Smooth muscle cell (in vitro differentiated cells): ENCODE measurements around the gene FNTB. TPM values are rescaled to one million over a fixed set of nuclear protein-coding genes. Genes with fewer than 3 reads are reported as not detected.

Experiments
- DNase-seq: peaks from one replicate; lab custom pipeline; 2025; ENCODE audit not compliant: unreplicated experiment; lab: John Stamatoyannopoulos, UW
- H2AFZ ChIP-seq: fragments of 200-600 bp; sonication (generic); 2 replicates; pipeline ENCODE4 v1.6.0; 2016; ENCODE audit warnings: antibody characterized with exemption, low read depth, mild to moderate bottlenecking
- H3F3A ChIP-seq: fragments of 200-600 bp; sonication (generic); 2 replicates; pipeline ENCODE4 v1.6.0; 2017; ENCODE audit warnings: antibody characterized with exemption, low read depth
- H3K27ac ChIP-seq: fragments of 200-600 bp; sonication (generic); 2 replicates; pipeline ENCODE4 v1.5.1; 2016; ENCODE audit warnings: low read depth, mild to moderate bottlenecking
- H3K27me3 ChIP-seq: fragments of 200-600 bp; sonication (generic); 2 replicates; pipeline ENCODE4 v1.6.1; 2016; ENCODE audit warnings: low read depth, mild to moderate bottlenecking
- H3K36me3 ChIP-seq: fragments of 200-600 bp; sonication (generic); 2 replicates; pipeline ENCODE4 v1.5.1; 2016; ENCODE audit warnings: low read depth
- H3K4me1 ChIP-seq: fragments of 200-600 bp; sonication (generic); 2 replicates; pipeline ENCODE4 v1.5.1; 2016; ENCODE audit warnings: low read depth
- H3K4me2 ChIP-seq: fragments of 200-600 bp; sonication (generic); 2 replicates; pipeline ENCODE4 v1.6.0; 2016; ENCODE audit warnings: mild to moderate bottlenecking
- H3K4me3 ChIP-seq: fragments of 200-600 bp; sonication (generic); 2 replicates; pipeline ENCODE4 v1.5.1; 2016; ENCODE audit warnings: mild to moderate bottlenecking
- H3K79me2 ChIP-seq: fragments of 200-600 bp; sonication (generic); 2 replicates; pipeline ENCODE4 v1.6.0; 2016; ENCODE audit warnings: low read depth, mild to moderate bottlenecking
- H3K9ac ChIP-seq: fragments of 200-600 bp; sonication (generic); 2 replicates; pipeline ENCODE4 v1.6.0; 2016; ENCODE audit warnings: low read depth
- H3K9me3 ChIP-seq: fragments of 200-600 bp; sonication (generic); replicated peaks from 2 replicates; pipeline ENCODE4 v1.5.1; 2016; ENCODE audit warnings: low read depth
- H4K20me1 ChIP-seq: fragments of 200-600 bp; sonication (generic); 2 replicates; pipeline ENCODE4 v1.6.0; 2016; ENCODE audit warnings: low read depth
- CTCF ChIP-seq: fragments of 200-600 bp; sonication (generic); IDR thresholded peaks from 2 replicates; pipeline ENCODE4 v1.5.1; 2017; ENCODE audit warnings: borderline replicate concordance, mild to moderate bottlenecking, antibody characterized with exemption; ENCODE audit not compliant: insufficient read depth, poor library complexity, severe bottlenecking
- WGBS: methylation state at CpG from one replicate; pipeline ENCODE4 v1.1.7; 2016; ENCODE audit warnings: low lambda C conversion rate; 5-methylcytosine and 5-hydroxymethylcytosine counted together
- polyA plus RNA-seq: library from polyadenylated mRNA; unstranded; fragments of >200 nt; fragmentation: Nextera tagmentation; extraction: Ambion mirVana; gene quantifications from 2 replicates; pipeline ENCODE4 v1.2.1, GENCODE V29; 2016
- total RNA-seq: library from RNA; depleted of rRNA; stranded (reverse); fragments of >200 nt; gene quantifications from 2 replicates; pipeline ENCODE4 v1.2.3, GENCODE V29; 2014

FNTB gene
- total and polyA plus RNA-seq, 2 experiments from 2014 or later = 9.3 to 16.3 TPM

DNA sequence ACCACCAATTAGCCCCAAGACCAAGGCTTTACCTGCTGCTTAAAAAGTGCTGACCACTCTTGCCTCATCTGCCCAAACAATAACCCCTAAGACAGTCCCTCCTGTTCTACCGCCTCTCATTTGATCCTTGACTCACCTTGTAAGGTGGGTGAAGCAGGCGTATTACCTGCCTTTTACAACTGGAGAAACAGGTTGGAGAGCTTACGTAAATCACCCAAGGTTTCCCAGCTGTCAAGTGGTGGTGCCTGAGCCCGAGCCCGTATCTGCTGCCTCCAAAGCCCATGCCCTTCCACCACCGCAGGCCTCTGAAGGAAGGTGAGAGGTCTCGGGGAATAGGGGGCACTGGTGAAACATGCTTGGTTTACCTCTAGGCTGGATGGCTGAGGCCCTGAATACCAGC lies 79.0 kb downstream of the FNTB start:
- Histone ChIP-seq H3K27me3 (no peaks in the 10 kb centered on the region), H4K20me1 (no peaks in the 10 kb centered on the region), H3K4me3 (no peak overlapping the region), H3K4me1 (no peaks in the 10 kb centered on the region), H3K27ac (peak overlapping the region; percentile 66), H3F3A (no peaks in the 10 kb centered on the region), H3K36me3 (no peaks in the 10 kb centered on the region), H3K79me2 (no peaks in the 10 kb centered on the region), H2AFZ (no peak overlapping the region), H3K9ac (no peak overlapping the region), H3K4me2 (no peak overlapping the region), H3K9me3 (no peaks in the 10 kb centered on the region)
- no peak for TF ChIP-seq CTCF
- no peak for DNase-seq
- 84% methylated on average over 7 of the region's 7 CpGs for WGBS

GRCh38 chr14:65069874-65070413 lies 83.2 kb downstream of the FNTB start:
- Histone ChIP-seq H3F3A (no peaks in the 10 kb centered on the region), H4K20me1 (peaks cover 18% of the 10 kb centered on the region), H3K4me1 (no peaks in the 10 kb centered on the region), H3K4me3 (no peak overlapping the region), H3K79me2 (no peaks in the 10 kb centered on the region), H3K9ac (no peak overlapping the region), H3K9me3 (no peaks in the 10 kb centered on the region), H3K4me2 (no peak overlapping the region), H3K27ac (no peak overlapping the region), H3K27me3 (no peaks in the 10 kb centered on the region), H3K36me3 (no peaks in the 10 kb centered on the region), H2AFZ (no peak overlapping the region)
- no peak for DNase-seq
- no peak for TF ChIP-seq CTCF
- 96% methylated on average over 5 of the region's 5 CpGs for WGBS

DNA sequence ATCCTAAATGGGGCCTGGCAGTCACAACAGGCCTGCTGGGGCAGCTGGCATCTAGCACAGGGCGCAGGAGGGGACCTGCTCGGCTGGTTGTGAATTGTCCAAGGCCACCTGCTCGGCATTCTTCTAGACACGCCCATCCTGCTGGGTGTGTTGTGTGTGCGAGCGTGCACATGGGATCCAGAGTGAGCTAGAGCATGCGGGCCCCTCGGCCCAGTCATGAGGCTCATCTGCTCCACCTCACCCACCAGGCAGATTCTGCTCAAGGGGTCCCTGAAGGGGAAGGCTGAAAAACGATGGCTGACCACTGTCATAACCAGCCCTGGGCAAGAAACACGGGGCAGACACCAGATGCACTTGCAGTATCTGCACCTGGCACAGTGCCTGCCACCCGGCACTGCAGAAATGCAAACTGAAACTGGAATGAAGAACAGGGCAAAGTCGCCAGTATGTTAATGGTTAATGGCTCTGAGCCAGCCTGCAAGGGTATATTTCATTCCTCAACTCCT lies 83.8 kb downstream of the FNTB start:
- no peaks in the 10 kb centered on the region for H3K79me2 ChIP-seq
- DNase-seq = no peak
- no peaks in the 10 kb centered on the region for H3K27me3 ChIP-seq
- H3F3A ChIP-seq = no peaks in the 10 kb centered on the region
- no peak overlapping the region for H3K4me2 ChIP-seq
- no peak overlapping the region for H2AFZ ChIP-seq
- H3K4me1 ChIP-seq = no peaks in the 10 kb centered on the region
- 86% methylated on average over 12 of the region's 12 CpGs for WGBS
- peaks cover 21% of the 10 kb centered on the region for H4K20me1 ChIP-seq
- H3K9me3 ChIP-seq = no peaks in the 10 kb centered on the region
- no peaks in the 10 kb centered on the region for H3K36me3 ChIP-seq
- no peak overlapping the region for H3K4me3 ChIP-seq
- no peak overlapping the region for H3K9ac ChIP-seq
- H3K27ac ChIP-seq = no peak overlapping the region
- TF ChIP-seq CTCF = no peak

GRCh38 chr14:65071544-65071943 lies 84.8 kb downstream of the FNTB start:
- WGBS = 100% methylated on average over 3 of the region's 3 CpGs
- Histone ChIP-seq H3K36me3 (no peaks in the 10 kb centered on the region), H3F3A (no peaks in the 10 kb centered on the region), H3K4me2 (no peak overlapping the region), H3K79me2 (no peaks in the 10 kb centered on the region), H3K9ac (no peak overlapping the region), H4K20me1 (peaks cover 23% of the 10 kb centered on the region), H2AFZ (no peak overlapping the region), H3K27ac (no peak overlapping the region), H3K4me1 (no peaks in the 10 kb centered on the region), H3K4me3 (no peak overlapping the region), H3K9me3 (no peaks in the 10 kb centered on the region), H3K27me3 (no peaks in the 10 kb centered on the region)
- no peak for DNase-seq
- no peak for TF ChIP-seq CTCF
